ENCODE data around the gene TMEFF2.

TMEFF2 gene

GRCh38 chr2:191965733-191966132, 229.0 kb downstream of the TMEFF2 start:
- DNase-seq (ENCODE audit: low read depth): no peak

GRCh38 chr2:191961556-191961955, 233.2 kb downstream of the TMEFF2 start:
- DNase-seq (ENCODE audit: low read depth): no peak

- no peak for DNase-seq (ENCODE audit: low read depth)
Observed at GRCh38 chr2:191959209-191959608, 235.5 kb downstream of the TMEFF2 start.

GRCh38 chr2:191957996-191958860, 236.5 kb downstream of the TMEFF2 start:
- no peak for DNase-seq (ENCODE audit: low read depth)

GRCh38 chr2:191954451-191954850, 240.3 kb downstream of the TMEFF2 start:
- DNase-seq (ENCODE audit: low read depth): no peak

- DNase-seq (ENCODE audit: low read depth): no peak
Observed at GRCh38 chr2:191952515-191953270, 242.0 kb downstream of the TMEFF2 start.

- DNase-seq (ENCODE audit: low read depth): no peak
Observed at GRCh38 chr2:191951832-191952231, 242.9 kb downstream of the TMEFF2 start.

GRCh38 chr2:191951376-191951775, 243.4 kb downstream of the TMEFF2 start:
- DNase-seq (ENCODE audit: low read depth): no peak

- DNase-seq (ENCODE audit: low read depth): no peak
Observed at GRCh38 chr2:191950132-191950874, 244.4 kb downstream of the TMEFF2 start.

- no peak for DNase-seq (ENCODE audit: low read depth)
Observed at GRCh38 chr2:191947235-191947634, 247.5 kb downstream of the TMEFF2 start.

- DNase-seq (ENCODE audit: low read depth): no peak
Observed at GRCh38 chr2:191946471-191947182, 248.1 kb downstream of the TMEFF2 start.

- no peak for DNase-seq (ENCODE audit: low read depth)
Observed at GRCh38 chr2:191945623-191946022, 249.1 kb downstream of the TMEFF2 start.

- no peak for DNase-seq (ENCODE audit: low read depth)
Observed at GRCh38 chr2:191942739-191943103, 252.0 kb downstream of the TMEFF2 start.

- DNase-seq (ENCODE audit: low read depth): no peak
Observed at GRCh38 chr2:191942090-191942738, 252.5 kb downstream of the TMEFF2 start.

GRCh38 chr2:191941376-191941929, 253.3 kb downstream of the TMEFF2 start:
- DNase-seq (ENCODE audit: low read depth): no peak

GRCh38 chr2:191938779-191939178, 256.0 kb downstream of the TMEFF2 start:
- no peak for DNase-seq (ENCODE audit: low read depth)

GRCh38 chr2:191936882-191937405, 257.8 kb downstream of the TMEFF2 start:
- no peak for DNase-seq (ENCODE audit: low read depth)

GRCh38 chr2:191935247-191935646, 259.5 kb downstream of the TMEFF2 start:
- no peak for DNase-seq (ENCODE audit: low read depth)

GRCh38 chr2:191933307-191934105, 261.2 kb downstream of the TMEFF2 start:
- DNase-seq (ENCODE audit: low read depth): no peak

GRCh38 chr2:191932286-191932685, 262.4 kb downstream of the TMEFF2 start:
- no peak for DNase-seq (ENCODE audit: low read depth)

Measured in HS-5 (cell line).